GM23338 (cell line): Measurements from ENCODE around the gene IFNL1.

Experiments
- CREB1 ChIP-seq: fragments of 250-450 bp; sonication (Bioruptor Pico); IDR thresholded peaks from 2 replicates; pipeline ENCODE4 v1.5.0; 2020; ENCODE audit warnings: low read depth, mild to moderate bottlenecking, moderate library complexity
- CTCF ChIP-seq, 2 experiments: fragments of 200-600 bp in 1 of 2; sonication (generic) in 1 of 2; conservative IDR thresholded peaks; 2 replicates each; pipeline versions ENCODE4 v1.5.1 to v1.6.1; 2016 to 2017; ENCODE audit warnings: antibody characterized with exemption in 2 of 2, low read depth in 2 of 2, mild to moderate bottlenecking in 2 of 2, moderate library complexity in 1 of 2
- ETS1 ChIP-seq: IDR thresholded peaks from 2 replicates; pipeline ENCODE4 v1.6.1; 2016; ENCODE audit warnings: antibody characterized with exemption
- EZH2 ChIP-seq: fragments of 200-600 bp; sonication (generic); IDR thresholded peaks from one replicate; pipeline ENCODE4 v1.8.0; 2017; ENCODE audit warnings: antibody characterized with exemption, mild to moderate bottlenecking, low read depth; ENCODE audit not compliant: unreplicated experiment
- EZH2phosphoT487 ChIP-seq: fragments of 200-600 bp; sonication (generic); IDR thresholded peaks from one replicate; pipeline ENCODE4 v1.8.1; 2018; ENCODE audit warnings: antibody characterized with exemption; ENCODE audit not compliant: unreplicated experiment
- JUNB ChIP-seq: IDR thresholded peaks from one replicate; pipeline ENCODE4 v1.6.1; 2016; ENCODE audit warnings: antibody characterized with exemption; ENCODE audit not compliant: unreplicated experiment
- POLR2AphosphoS5 ChIP-seq: IDR thresholded peaks from 2 replicates; pipeline ENCODE4 v1.6.1; 2016; ENCODE audit warnings: antibody characterized with exemption, low read depth
- REST ChIP-seq: IDR thresholded peaks from one replicate; pipeline ENCODE4 v1.6.1; 2018; ENCODE audit warnings: antibody characterized with exemption; ENCODE audit not compliant: unreplicated experiment
- STAT1 ChIP-seq: IDR thresholded peaks from one replicate; pipeline ENCODE4 v1.6.1; 2016; ENCODE audit warnings: antibody characterized with exemption; ENCODE audit not compliant: unreplicated experiment
- ZNF114 ChIP-seq: fragments of 250-450 bp; sonication (Bioruptor Pico); IDR thresholded peaks from 2 replicates; pipeline ENCODE4 v1.5.0; 2020; ENCODE audit warnings: mild to moderate bottlenecking, moderate library complexity

GRCh38 chr19:39315933-39316332, 19.7 kb downstream of the IFNL1 start:
- TF ChIP-seq CTCF (conservative IDR thresholded peaks at IDR 0.05; ENCODE audit: low read depth in 2 of 2) (no peak), POLR2AphosphoS5 (no peak), EZH2 (no peak), ETS1 (no peak), CREB1 (CRISPR knock-in tag) (no peak), STAT1 (no peak), JUNB (no peak), REST (no peak), EZH2phosphoT487 (no peak), ZNF114 (CRISPR knock-in tag) (no peak)
